ENCODE data around the gene ST3GAL3.
"Not testable (repeated sequence)": the region's sequence is repeated elsewhere in the genome, so short reads cannot be mapped to it uniquely, and the experiment has no call there.

Gene ST3GAL3

GRCh38 chr1:43832998-43833397, 125.7 kb downstream of the ST3GAL3 start:
- H3K4me1 ChIP-seq (ENCODE audit: low read depth, poor library complexity, severe bottlenecking), result peaks cover 99% of the 10 kb centered on the region
- no peak overlapping the region for H2AFZ ChIP-seq (ENCODE audit: low read depth)
- H3K27ac ChIP-seq, result peak overlapping the region; percentile 97
- H3K36me3 ChIP-seq (ENCODE audit: insufficient read depth), result no peaks in the 10 kb centered on the region
- no peaks in the 10 kb centered on the region for H3K79me2 ChIP-seq (ENCODE audit: insufficient read depth, low read depth)
- peak overlapping the region; percentile 73; the same call in 1 of the 2 replicates for H3K9ac ChIP-seq
- H3K4me2 ChIP-seq, result peak overlapping the region; percentile 98
- H4K20me1 ChIP-seq (ENCODE audit: insufficient read depth), result no peaks in the 10 kb centered on the region
- no peak overlapping the region for H3K4me3 ChIP-seq (IDR thresholded peaks at IDR 0.05; ENCODE audit: insufficient read depth, low read depth, low read length)
- no peaks in the 10 kb centered on the region for H3K27me3 ChIP-seq (ENCODE audit: insufficient read depth, low read depth)
- TF ChIP-seq, protein P1, sequence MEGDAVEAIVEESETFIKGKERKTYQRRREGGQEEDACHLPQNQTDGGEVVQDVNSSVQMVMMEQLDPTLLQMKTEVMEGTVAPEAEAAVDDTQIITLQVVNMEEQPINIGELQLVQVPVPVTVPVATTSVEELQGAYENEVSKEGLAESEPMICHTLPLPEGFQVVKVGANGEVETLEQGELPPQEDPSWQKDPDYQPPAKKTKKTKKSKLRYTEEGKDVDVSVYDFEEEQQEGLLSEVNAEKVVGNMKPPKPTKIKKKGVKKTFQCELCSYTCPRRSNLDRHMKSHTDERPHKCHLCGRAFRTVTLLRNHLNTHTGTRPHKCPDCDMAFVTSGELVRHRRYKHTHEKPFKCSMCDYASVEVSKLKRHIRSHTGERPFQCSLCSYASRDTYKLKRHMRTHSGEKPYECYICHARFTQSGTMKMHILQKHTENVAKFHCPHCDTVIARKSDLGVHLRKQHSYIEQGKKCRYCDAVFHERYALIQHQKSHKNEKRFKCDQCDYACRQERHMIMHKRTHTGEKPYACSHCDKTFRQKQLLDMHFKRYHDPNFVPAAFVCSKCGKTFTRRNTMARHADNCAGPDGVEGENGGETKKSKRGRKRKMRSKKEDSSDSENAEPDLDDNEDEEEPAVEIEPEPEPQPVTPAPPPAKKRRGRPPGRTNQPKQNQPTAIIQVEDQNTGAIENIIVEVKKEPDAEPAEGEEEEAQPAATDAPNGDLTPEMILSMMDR (conservative IDR thresholded peaks at IDR 0.05; ENCODE audit: low read depth, low read length), result no peak

DNA sequence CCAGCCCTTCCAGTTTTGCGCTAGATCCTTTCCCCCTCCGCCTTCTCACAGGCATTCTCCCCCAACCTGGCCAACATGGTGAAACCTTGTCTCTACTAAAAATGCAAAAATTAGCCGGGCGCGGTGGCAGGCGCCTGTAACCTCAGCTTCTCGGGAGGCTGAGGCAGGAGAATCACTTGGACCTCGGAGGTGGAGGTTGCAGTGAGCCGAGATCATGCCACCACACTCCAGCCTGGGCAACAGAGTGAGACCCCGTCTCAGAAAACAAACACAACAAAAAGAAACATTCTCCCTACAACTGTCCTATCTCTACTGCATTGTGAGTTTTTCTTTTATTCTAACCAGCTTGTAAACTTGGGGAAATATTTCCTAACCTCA, 126.6 kb downstream of the ST3GAL3 start:
- Histone ChIP-seq H3K4me2 (peak overlapping the region; percentile 98), H3K4me1 (ENCODE audit: low read depth, poor library complexity, severe bottlenecking) (peaks cover 99% of the 10 kb centered on the region), H3K27ac (peak overlapping the region; percentile 97), H3K9ac (peak overlapping the region; percentile 73), H3K4me3 (IDR thresholded peaks at IDR 0.05; ENCODE audit: insufficient read depth, low read depth, low read length) (peak overlapping the region; percentile 6)
- H3K79me2 ChIP-seq (ENCODE audit: insufficient read depth, low read depth); H3K36me3 ChIP-seq (ENCODE audit: insufficient read depth); H2AFZ ChIP-seq (ENCODE audit: low read depth); H3K27me3 ChIP-seq (ENCODE audit: insufficient read depth, low read depth); H4K20me1 ChIP-seq (ENCODE audit: insufficient read depth): not testable (repeated sequence)

- H2AFZ ChIP-seq (ENCODE audit: low read depth), result peak overlapping the region; percentile 8; the same call in 1 of the 2 replicates
- TF ChIP-seq, protein P1 (conservative IDR thresholded peaks at IDR 0.05; ENCODE audit: low read depth, low read length), result no peak
- no peaks in the 10 kb centered on the region for H3K27me3 ChIP-seq (ENCODE audit: insufficient read depth, low read depth)
- peak overlapping the region; percentile 98 for H3K4me2 ChIP-seq
- peak overlapping the region; percentile 6 for H3K4me3 ChIP-seq (IDR thresholded peaks at IDR 0.05; ENCODE audit: insufficient read depth, low read depth, low read length)
- peaks cover 99% of the 10 kb centered on the region for H3K4me1 ChIP-seq (ENCODE audit: low read depth, poor library complexity, severe bottlenecking)
- H3K9ac ChIP-seq, result peak overlapping the region; percentile 73
- H3K27ac ChIP-seq, result peak overlapping the region; percentile 97
- no peaks in the 10 kb centered on the region for H3K36me3 ChIP-seq (ENCODE audit: insufficient read depth)
- no peaks in the 10 kb centered on the region for H3K79me2 ChIP-seq (ENCODE audit: insufficient read depth, low read depth)
- H4K20me1 ChIP-seq (ENCODE audit: insufficient read depth), result no peaks in the 10 kb centered on the region
Measured at GRCh38 chr1:43834280-43835081, 127.1 kb downstream of the ST3GAL3 start.

DNA sequence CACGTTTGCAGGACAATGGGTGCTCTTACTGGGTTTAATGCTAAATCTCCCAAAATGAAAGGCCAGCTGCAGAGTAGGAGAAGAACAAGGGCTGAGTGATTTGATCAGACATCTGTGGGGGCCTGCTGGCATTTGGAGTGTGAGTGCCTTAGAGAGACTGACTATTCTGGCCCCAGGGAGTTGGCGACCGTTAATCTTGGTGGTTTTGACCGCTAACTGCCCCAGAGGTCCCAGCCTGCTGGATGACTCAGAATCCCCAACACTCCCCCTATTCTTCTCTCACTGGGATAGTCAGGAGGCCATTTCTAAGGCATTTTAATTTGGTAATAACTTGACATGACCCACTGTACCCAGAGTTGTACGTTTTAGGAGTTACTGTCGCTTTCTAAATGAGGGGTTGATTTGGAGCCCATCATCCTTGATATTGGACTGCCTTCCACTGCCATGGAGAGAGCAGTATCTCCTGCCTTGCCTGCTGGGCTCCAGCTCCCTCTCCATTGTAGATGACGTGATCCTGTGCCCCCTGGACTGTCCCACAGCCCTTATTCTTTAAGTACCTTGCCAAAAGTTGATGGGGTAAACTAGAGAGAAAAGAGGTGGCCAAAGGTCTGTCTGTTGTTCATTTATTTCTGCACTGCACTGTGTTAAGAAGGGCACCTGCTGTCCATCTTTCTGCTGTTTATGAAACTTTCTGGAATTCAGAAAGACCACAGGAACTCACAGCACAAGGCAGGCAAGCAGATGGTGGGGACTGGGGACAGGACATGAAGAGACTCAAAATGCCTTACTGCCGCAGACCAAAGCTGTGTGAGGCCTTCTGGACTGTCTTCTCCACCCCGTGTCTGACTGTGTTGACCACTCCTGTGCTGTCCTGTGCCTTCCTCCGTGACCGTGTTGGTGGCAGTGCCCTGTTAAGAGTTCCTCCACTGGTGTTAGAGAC, 128.0 kb downstream of the ST3GAL3 start:
- H3K27me3 ChIP-seq (ENCODE audit: insufficient read depth, low read depth), result no peaks in the 10 kb centered on the region
- H3K79me2 ChIP-seq (ENCODE audit: insufficient read depth, low read depth), result no peaks in the 10 kb centered on the region
- no peaks in the 10 kb centered on the region for H3K36me3 ChIP-seq (ENCODE audit: insufficient read depth)
- peak overlapping the region; percentile 73 for H3K9ac ChIP-seq
- H3K4me3 ChIP-seq (IDR thresholded peaks at IDR 0.05; ENCODE audit: insufficient read depth, low read depth, low read length), result no peak overlapping the region
- H4K20me1 ChIP-seq (ENCODE audit: insufficient read depth), result no peaks in the 10 kb centered on the region
- H2AFZ ChIP-seq (ENCODE audit: low read depth), result peak overlapping the region; percentile 8; the same call in 1 of the 2 replicates
- TF ChIP-seq, protein P1 (conservative IDR thresholded peaks at IDR 0.05; ENCODE audit: low read depth, low read length), result no peak
- peak overlapping the region; percentile 97 for H3K27ac ChIP-seq
- H3K4me2 ChIP-seq, result peak overlapping the region; percentile 98
- H3K4me1 ChIP-seq (ENCODE audit: low read depth, poor library complexity, severe bottlenecking), result peaks cover 99% of the 10 kb centered on the region

Measured in KMS-11 (cell line).